CD4-positive, alpha-beta T cell (primary cell): ENCODE data around the gene RAMP2. TPM values are rescaled to one million over a fixed set of nuclear protein-coding genes. Genes with fewer than 3 reads are reported as not detected.

Source experiments
- ATAC-seq: fragments of 200-7000 bp; cut with Tn5 transposase; one replicate; pipeline ENCODE4 v1.10.0; 2022; ENCODE audit warnings: mild to moderate bottlenecking; ENCODE audit not compliant: poor library complexity
- CTCF ChIA-PET: fragments of 350-600 bp; sonication (Branson Sonifier 250); formaldehyde crosslinking; loops from one replicate; lab custom pipeline; 2021; ENCODE audit warnings: antibody characterized with exemption, inconsistent platforms; lab: Charles Lee
- POLR2A ChIA-PET: fragments of 350-600 bp; sonication (Branson Sonifier 250); formaldehyde crosslinking; loops from one replicate; lab custom pipeline; 2021; ENCODE audit warnings: antibody characterized with exemption, inconsistent platforms; lab: Charles Lee
- DNase-seq, 14 experiments: peaks; one replicate each; pipeline ENCODE4 v3.0.0-alpha.2; 2013 to 2020; ENCODE audit warnings: mixed read lengths in 2 of 14
- H3K27ac ChIP-seq, 2 donors: one replicate each; pipeline versions ENCODE4 v1.5.1 to v1.7.0; 2013; ENCODE audit warnings: low read length in 2 of 2, low read depth in 1 of 2, mild to moderate bottlenecking in 1 of 2
- H3K27me3 ChIP-seq, 2 experiments: 1 replicate in 1 of 2; 2 replicates in 1 of 2; pipeline versions ENCODE4 v1.6.1 to v1.7.0; 2013; ENCODE audit warnings: low read length in 2 of 2, control low read depth in 1 of 2, mild to moderate bottlenecking in 1 of 2, moderate library complexity in 1 of 2; ENCODE audit not compliant: insufficient read depth in 2 of 2, control insufficient read depth in 1 of 2
- H3K36me3 ChIP-seq: one replicate; pipeline ENCODE4 v1.6.1; 2013; ENCODE audit warnings: low read length, control low read depth; ENCODE audit not compliant: insufficient read depth
- H3K4me1 ChIP-seq: one replicate; pipeline ENCODE4 v1.6.1; 2013; ENCODE audit warnings: low read length, control low read depth; ENCODE audit not compliant: insufficient read depth
- H3K4me3 ChIP-seq: one replicate; pipeline ENCODE4 v1.5.1; 2013; ENCODE audit warnings: mild to moderate bottlenecking, low read length, moderate library complexity
- H3K9me3 ChIP-seq, 2 experiments: 1 replicate in 1 of 2; 2 replicates in 1 of 2; pipeline versions ENCODE4 v1.6.1 to v1.7.0; 2013; ENCODE audit warnings: low read length in 2 of 2, mild to moderate bottlenecking in 2 of 2, control low read depth in 1 of 2, moderate library complexity in 1 of 2; ENCODE audit not compliant: control insufficient read depth in 1 of 2, insufficient read depth in 1 of 2
- H3K27ac Mint-ChIP-seq: one replicate; pipeline ENCODE4 v1.8.0; 2020; ENCODE audit warnings: mixed read lengths
- H3K27me3 Mint-ChIP-seq: one replicate; pipeline ENCODE4 v1.8.0; 2021; ENCODE audit warnings: mixed read lengths
- H3K36me3 Mint-ChIP-seq: one replicate; pipeline ENCODE4 v1.8.0; 2021; ENCODE audit warnings: low read depth, mixed read lengths
- H3K4me1 Mint-ChIP-seq: one replicate; pipeline ENCODE4 v1.8.0; 2021; ENCODE audit warnings: low read depth, mixed read lengths
- H3K4me3 Mint-ChIP-seq: one replicate; pipeline ENCODE4 v1.8.0; 2020; ENCODE audit warnings: mild to moderate bottlenecking, mixed read lengths
- H3K9me3 Mint-ChIP-seq: one replicate; pipeline ENCODE4 v1.8.0; 2020; ENCODE audit warnings: mixed read lengths
- intact Hi-C, 2 experiments: fragments of 100-400 bp; cut with DNase I in 1 of 2; cut with micrococcal nuclease in 1 of 2; formaldehyde crosslinking; loops; one replicate each; pipeline versions ENCODE4 v1.15.1 to v1.9.0; 2023 to 2025; cut with DNase I, micrococcal nuclease
- total RNA-seq, 174 experiments: library from RNA in 2 of 174; stranded (reverse) in 2 of 174; gene quantifications; one replicate each; pipeline ENCODE4 v1.2.3 and lab custom pipeline; 2021 to 2026
- TF ChIP-seq, protein P1 (sequence below): fragments of 200-600 bp; IDR thresholded peaks from one replicate; pipeline ENCODE4 v1.8.0; 2022; ENCODE audit warnings: antibody characterized with exemption, mild to moderate bottlenecking

Gene RAMP2
- total RNA-seq, 2 experiments from 2014 or later, result not detected

DNA sequence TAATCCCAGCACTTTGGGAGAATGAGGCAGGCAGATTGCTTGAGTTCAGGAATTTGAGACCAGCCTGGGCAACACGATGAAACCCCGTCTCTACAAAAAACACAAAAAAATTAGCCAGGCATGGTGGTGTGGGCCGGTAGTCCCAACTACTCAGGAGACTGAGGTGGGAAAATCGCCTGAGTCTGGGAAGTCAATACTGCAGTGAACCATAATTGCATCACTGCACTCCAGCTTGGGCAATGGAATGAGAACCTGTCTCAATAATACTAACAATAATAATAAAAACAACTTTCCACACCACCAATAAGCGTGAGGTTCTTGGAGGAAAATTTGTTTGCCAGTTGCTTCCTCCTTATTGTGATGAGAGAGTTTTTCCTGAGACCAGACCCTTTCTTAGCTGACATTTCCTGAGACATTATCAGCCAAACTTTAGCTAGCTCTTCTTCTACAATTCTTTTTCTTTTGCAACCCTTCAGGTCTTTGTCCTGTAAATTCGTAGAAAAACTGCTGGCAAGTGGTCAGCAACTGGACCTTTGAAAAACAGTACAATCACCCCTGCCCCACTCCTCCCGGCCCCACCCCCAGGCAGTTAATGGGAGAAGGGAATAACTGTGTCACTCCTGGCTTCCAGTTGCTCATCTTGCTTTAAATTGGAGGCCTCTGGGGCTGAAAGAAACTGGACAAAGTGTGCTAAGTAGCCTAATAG is 12.7 kb upstream of the RAMP2 start:
- H3K27me3 Mint-ChIP-seq, result peaks cover 24% of the 10 kb centered on the region

DNA sequence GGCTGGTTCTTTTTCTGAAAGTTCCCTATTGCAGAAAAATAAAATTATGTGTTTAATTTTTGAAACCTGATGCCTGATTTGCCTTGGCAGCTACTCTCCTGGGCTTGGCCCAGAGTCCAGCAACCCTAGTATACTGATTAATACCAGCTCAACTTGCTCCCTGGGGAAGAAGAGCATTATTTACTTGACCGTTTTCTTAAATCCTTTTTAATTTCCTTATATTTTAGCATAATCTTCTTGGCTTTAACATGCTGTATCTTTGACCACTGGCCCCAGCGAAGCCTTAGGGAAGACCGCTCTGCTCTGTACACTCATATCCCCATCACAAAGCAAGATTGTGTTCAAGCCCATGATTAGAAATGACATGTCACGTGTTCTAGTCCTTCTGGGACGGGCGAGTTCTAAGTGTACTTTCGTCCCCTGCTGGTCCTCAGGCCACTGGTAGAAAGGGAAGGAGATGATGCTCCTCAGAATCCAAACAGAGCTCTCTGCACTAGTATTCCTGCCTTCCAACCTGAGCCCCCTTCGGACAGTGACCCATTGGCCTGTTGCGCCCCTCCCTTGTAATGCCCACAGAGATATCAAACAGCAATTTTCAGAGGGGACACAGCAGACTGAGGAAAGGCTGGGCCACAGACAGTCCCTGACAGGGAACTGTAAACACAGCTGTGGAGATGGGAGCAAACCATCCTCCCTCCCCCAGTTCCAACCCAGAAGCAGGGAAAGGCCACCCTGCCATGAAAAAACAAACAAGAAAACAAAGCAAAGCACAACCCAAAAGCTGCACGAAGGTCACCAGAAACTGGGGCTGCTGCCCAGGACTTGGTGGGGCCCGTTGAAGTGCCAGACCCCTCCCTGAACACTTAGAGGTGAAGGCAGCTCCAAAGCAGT is 11.9 kb upstream of the RAMP2 start:
- TF ChIP-seq, protein P1, sequence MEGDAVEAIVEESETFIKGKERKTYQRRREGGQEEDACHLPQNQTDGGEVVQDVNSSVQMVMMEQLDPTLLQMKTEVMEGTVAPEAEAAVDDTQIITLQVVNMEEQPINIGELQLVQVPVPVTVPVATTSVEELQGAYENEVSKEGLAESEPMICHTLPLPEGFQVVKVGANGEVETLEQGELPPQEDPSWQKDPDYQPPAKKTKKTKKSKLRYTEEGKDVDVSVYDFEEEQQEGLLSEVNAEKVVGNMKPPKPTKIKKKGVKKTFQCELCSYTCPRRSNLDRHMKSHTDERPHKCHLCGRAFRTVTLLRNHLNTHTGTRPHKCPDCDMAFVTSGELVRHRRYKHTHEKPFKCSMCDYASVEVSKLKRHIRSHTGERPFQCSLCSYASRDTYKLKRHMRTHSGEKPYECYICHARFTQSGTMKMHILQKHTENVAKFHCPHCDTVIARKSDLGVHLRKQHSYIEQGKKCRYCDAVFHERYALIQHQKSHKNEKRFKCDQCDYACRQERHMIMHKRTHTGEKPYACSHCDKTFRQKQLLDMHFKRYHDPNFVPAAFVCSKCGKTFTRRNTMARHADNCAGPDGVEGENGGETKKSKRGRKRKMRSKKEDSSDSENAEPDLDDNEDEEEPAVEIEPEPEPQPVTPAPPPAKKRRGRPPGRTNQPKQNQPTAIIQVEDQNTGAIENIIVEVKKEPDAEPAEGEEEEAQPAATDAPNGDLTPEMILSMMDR, result no peak
- no peak overlapping the region for H3K4me3 ChIP-seq
- Mint-ChIP-seq H3K36me3 (peaks cover 4% of the 10 kb centered on the region), H3K4me3 (no peak overlapping the region), H3K9me3 (no peaks in the 10 kb centered on the region), H3K27me3 (peaks cover 28% of the 10 kb centered on the region), H3K4me1 (peaks cover 12% of the 10 kb centered on the region), H3K27ac (no peak overlapping the region)
- peaks cover 10% of the 10 kb centered on the region for H3K4me1 ChIP-seq
- peaks cover 3 to 5% of the 10 kb centered on the region in 2 experiments for H3K27me3 ChIP-seq
- no peak for DNase-seq
- H3K36me3 ChIP-seq, result no peaks in the 10 kb centered on the region
- ChIA-PET CTCF (interaction anchor here (1.1 to 1.9 kb wide), 3 partner anchors 10 to 170 kb away, joined by 3 to 6 read pairs (median 3); no protein-coding TSS in a partner anchor), POLR2A (no interaction called here)
- ATAC-seq, result no peak
- H3K27ac ChIP-seq, result no peak overlapping the region
- no peaks in the 10 kb centered on the region for H3K9me3 ChIP-seq
- intact Hi-C loops, result no loop called here

More for the DNA sequence above, 12.7 kb upstream of the RAMP2 start:
- Mint-ChIP-seq H3K27ac (no peak overlapping the region), H3K9me3 (no peaks in the 10 kb centered on the region), H3K4me1 (peaks cover 19% of the 10 kb centered on the region), H3K4me3 (peak overlapping the region; percentile 28), H3K36me3 (peaks cover 6% of the 10 kb centered on the region)
- Histone ChIP-seq H3K36me3 (no peaks in the 10 kb centered on the region), H3K4me1 (peaks cover 18% of the 10 kb centered on the region), H3K9me3 (no peaks in the 10 kb centered on the region), H3K27ac (no peak overlapping the region), H3K27me3 (peaks cover 3 to 5% of the 10 kb centered on the region in 2 experiments), H3K4me3 (no peak overlapping the region)
- TF ChIP-seq, protein P1, result no peak
- ATAC-seq, result no peak
- DNase-seq, result no peak
- intact Hi-C loops, result no loop called here
- POLR2A ChIA-PET, result no interaction called here
- CTCF ChIA-PET, result interaction anchor here (1.1 to 1.9 kb wide), 2 partner anchors 15 to 170 kb away, joined by 3 to 6 read pairs; no protein-coding TSS in a partner anchor

DNA sequence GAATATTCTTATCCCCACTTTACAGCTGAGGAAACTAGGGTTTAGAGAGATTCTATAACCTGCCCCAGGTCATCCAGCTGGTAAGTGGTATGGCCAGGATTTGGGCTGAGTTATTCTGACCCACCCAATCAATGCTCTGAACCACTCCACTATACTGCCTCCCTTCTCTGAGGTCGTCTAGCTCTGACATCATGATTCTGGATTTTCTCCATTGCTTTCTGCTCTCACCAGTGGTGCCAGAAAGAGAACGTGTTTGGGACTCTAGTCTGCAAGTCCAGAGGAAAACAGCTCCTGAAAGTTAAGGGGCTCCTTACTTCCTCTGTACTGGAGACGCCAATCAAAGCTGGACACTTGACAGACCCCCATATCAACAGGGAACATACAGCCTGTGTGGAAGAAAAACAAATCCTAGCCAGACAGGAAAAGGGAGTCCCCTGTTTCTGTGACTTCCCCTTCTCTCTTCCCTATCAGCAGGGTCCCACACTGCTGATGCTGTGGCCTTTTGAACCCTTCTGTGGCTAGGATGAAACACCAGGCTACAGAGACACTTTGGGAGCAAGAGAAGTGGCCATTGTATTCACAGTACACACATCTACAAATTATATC is 10.2 kb upstream of the RAMP2 start:
- ChIA-PET CTCF (interaction anchor here (1.5 kb wide), 1 partner anchor 8 kb away, joined by 3 read pairs; no protein-coding TSS in a partner anchor), POLR2A (no interaction called here)
- Histone ChIP-seq H3K27ac (no peak overlapping the region), H3K4me1 (no peaks in the 10 kb centered on the region), H3K36me3 (no peaks in the 10 kb centered on the region), H3K4me3 (no peak overlapping the region), H3K27me3 (peaks cover 3 to 5% of the 10 kb centered on the region in 2 experiments), H3K9me3 (no peaks in the 10 kb centered on the region)
- no peaks in the 10 kb centered on the region for H3K9me3 Mint-ChIP-seq
- H3K4me1 Mint-ChIP-seq, result no peaks in the 10 kb centered on the region
- no peak overlapping the region for H3K4me3 Mint-ChIP-seq
- no peak overlapping the region for H3K27ac Mint-ChIP-seq
- ATAC-seq (no peak), DNase-seq (no peak)
- peaks cover 29% of the 10 kb centered on the region for H3K27me3 Mint-ChIP-seq
- intact Hi-C loops, result no loop called here
- TF ChIP-seq, protein P1, result no peak
- no peaks in the 10 kb centered on the region for H3K36me3 Mint-ChIP-seq
